Placental pericyte (primary cell): Measurements from ENCODE around the gene ARRDC2. TPM values are rescaled to one million over a fixed set of nuclear protein-coding genes. Genes with fewer than 3 reads are reported as not detected.

ENCODE experiments used
- small RNA-seq: library from RNA; depleted of rRNA; stranded (forward); fragments of <200 nt; gene quantifications from one replicate; pipeline ENCODE3, GENCODE V24; 2012; ENCODE audit warnings: low replicate concordance
- total RNA-seq: library from RNA; depleted of rRNA; stranded (reverse); fragments of >200 nt; gene quantifications from 2 replicates; pipeline ENCODE4 v1.2.3, GENCODE V29; 2012

Gene ARRDC2
- total RNA-seq: 4.6 and 8.9 TPM in 2 replicates

DNA sequence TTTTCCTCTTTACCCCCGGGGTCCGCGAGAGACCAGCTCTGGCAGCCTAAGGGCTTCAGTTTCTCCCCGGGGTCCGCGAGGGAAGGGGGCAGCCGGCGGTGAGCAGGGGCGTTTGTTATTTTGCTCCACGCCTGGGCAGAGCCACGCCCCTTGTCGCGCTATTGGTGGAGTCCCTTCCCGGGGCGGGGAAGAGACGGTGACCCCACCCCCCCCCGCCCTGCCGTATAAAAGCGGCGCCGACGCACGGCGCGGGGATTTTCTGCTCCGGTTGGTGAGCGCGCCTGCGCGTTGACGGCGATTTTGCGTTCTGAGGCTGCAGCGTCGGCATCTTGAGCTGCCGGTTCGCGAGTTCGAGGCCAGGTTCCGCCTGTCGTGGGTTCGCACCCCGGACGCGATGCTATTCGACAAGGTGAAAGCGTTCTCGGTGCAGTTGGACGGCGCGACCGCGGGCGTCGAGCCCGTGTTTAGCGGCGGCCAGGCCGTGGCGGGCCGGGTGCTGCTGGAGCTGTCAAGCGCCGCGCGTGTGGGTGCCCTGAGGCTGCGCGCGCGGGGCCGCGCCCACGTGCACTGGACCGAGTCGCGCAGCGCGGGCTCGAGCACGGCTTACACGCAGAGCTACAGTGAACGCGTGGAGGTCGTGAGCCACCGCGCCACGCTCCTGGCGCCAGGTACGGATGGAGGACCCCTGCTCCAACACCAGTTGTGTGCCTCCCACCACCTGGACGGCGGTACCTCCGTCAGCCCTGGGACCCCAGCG lies at the start of gene ARRDC2:
Gene ARRDC2 (plus strand): TSS at position 254 of the 757 bp plus-strand sequence. CDS start 141 bp downstream, at position 395.

DNA sequence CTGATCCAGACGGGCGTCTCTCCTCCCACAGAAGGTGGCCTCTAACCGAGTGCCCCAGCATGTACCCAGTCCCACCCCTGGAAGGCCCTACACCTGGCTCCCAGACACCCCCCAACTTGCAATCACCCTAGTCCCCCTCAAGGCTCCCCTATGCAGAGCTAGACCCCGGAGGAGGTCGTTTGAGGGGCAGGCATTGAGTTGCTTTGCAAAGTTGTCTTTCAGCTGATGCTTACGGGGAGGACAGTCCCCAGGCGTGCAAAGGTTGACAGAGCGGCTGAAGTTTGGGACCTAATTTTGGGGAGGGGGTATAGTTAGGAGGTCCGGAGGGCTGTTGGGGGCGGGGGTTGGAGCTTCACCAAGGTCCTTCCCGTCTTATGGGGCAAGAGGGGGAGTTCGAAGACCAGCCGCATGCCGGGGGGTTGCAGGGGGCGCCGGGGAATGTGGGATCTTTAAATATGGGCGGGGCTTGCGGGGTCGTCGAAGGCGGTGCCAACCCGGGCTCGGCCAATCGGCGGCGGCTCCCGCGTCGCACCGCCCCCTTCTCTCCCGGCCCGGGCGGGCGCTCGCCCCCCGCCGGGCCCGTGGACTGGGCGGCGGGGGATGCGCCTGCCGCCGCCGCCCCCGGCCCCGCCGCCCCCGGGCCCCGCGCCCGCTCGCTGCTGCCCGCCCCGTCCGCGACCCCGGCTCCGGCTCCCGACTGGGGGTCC lies 41.3 kb upstream of the ARRDC2 start, which contains the start of gene KCNN1:
Gene KCNN1 (plus strand): TSS at position 558 of the 707 bp plus-strand sequence. CDS start 6,782 bp downstream, outside the sequence.

Small RNA genes lying within 50 kb of the gene (small RNA-seq; reads per million reads assigned to genes)
- gene RNA5SP468: not detected

Other genes starting within 250 kb of the ARRDC2 start
- gene B3GNT3, start 213.0 kb upstream of the ARRDC2 start, total RNA-seq: not detected in 2 replicates
- not detected in 2 replicates for gene INSL3, start 186.7 kb upstream of the ARRDC2 start, total RNA-seq
- gene JAK3, start 160.2 kb upstream of the ARRDC2 start, total RNA-seq: 3.9 and 4.8 TPM in 2 replicates
- gene RPL18A, start 148.3 kb upstream of the ARRDC2 start, total RNA-seq: 1,284 and 1,800 TPM in 2 replicates
- gene SLC5A5, start 136.2 kb upstream of the ARRDC2 start, total RNA-seq: not detected in 2 replicates
- gene CCDC124, start 75.2 kb upstream of the ARRDC2 start, total RNA-seq: 27.5 and 35.2 TPM in 2 replicates
- gene KCNN1, start 41.1 kb upstream of the ARRDC2 start, total RNA-seq: not detected in 2 replicates
- 0.43 and 0.88 TPM in 2 replicates for gene IL12RB1, start 78.8 kb downstream of the ARRDC2 start, total RNA-seq
- gene MAST3, start 89.6 kb downstream of the ARRDC2 start, total RNA-seq: 3.0 and 3.1 TPM in 2 replicates
- gene PIK3R2, start 145.0 kb downstream of the ARRDC2 start, total RNA-seq: 23.2 and 47.7 TPM in 2 replicates
- 23.9 and 24.3 TPM in 2 replicates for gene IFI30, start 165.6 kb downstream of the ARRDC2 start, total RNA-seq
- 21.3 and 42.0 TPM in 2 replicates for gene MPV17L2, start 185.0 kb downstream of the ARRDC2 start, total RNA-seq
- gene RAB3A, start 195.9 kb downstream of the ARRDC2 start, total RNA-seq: 2.0 and 3.1 TPM in 2 replicates
- gene PDE4C, start 218.3 kb downstream of the ARRDC2 start, total RNA-seq: 0.29 and 1.3 TPM in 2 replicates